ENCODE results near the gene CDYL.

DNA sequence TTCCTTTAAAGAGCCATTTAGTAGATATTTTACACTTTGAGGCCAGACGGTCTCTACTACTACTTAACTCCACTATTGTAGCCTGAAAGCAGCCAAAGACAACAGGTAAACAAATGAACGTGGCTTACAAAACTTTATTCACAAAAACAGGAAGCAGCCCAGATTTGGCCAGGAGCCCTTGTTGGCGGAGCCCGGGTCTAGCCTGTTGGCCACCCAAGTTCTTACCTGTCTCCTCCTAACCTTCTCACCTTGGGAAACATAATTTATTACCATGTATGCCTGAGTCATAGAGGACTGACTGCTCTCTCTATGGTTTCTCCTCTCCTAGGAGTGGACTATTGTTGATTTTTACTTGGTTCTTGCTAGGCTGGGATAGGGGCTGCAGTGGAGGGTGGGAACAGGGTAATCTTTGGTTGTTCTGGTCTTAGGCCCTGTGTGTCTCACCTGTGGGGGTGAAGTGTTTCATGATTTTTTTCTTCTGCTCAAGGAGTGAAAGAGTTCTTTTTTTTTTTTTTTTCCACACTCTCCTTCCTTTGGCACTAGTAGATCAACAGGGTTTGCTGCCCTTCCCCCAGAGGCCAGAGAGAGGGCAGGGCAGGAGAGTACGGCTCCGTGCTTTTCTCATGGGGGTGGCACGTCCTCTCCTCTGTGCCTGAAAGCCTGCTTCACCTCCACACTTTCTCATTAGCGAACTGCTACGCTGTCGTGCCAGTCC is 137.7 kb downstream of the CDYL start:
- TF ChIP-seq, protein P1, sequence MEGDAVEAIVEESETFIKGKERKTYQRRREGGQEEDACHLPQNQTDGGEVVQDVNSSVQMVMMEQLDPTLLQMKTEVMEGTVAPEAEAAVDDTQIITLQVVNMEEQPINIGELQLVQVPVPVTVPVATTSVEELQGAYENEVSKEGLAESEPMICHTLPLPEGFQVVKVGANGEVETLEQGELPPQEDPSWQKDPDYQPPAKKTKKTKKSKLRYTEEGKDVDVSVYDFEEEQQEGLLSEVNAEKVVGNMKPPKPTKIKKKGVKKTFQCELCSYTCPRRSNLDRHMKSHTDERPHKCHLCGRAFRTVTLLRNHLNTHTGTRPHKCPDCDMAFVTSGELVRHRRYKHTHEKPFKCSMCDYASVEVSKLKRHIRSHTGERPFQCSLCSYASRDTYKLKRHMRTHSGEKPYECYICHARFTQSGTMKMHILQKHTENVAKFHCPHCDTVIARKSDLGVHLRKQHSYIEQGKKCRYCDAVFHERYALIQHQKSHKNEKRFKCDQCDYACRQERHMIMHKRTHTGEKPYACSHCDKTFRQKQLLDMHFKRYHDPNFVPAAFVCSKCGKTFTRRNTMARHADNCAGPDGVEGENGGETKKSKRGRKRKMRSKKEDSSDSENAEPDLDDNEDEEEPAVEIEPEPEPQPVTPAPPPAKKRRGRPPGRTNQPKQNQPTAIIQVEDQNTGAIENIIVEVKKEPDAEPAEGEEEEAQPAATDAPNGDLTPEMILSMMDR (conservative IDR thresholded peaks at IDR 0.05; ENCODE audit: low read depth, low read length): no peak
- TF ChIP-seq MAZ (IDR thresholded peaks at IDR 0.05; ENCODE audit: borderline replicate concordance, low read depth, low read length): no peak

Measured in IMR-90 (cell line).